PC-3 (cell line): ENCODE measurements around the gene EIF4G3. TPM values are rescaled to one million over a fixed set of nuclear protein-coding genes. Genes with fewer than 3 reads are reported as not detected.

Source experiments
- ATAC-seq: fragments of 200-7000 bp; cut with Tn5 transposase; 2 replicates; pipeline ENCODE4 v1.9.1; 2020; ENCODE audit warnings: mild to moderate bottlenecking, moderate library complexity
- BruUV-seq: library from RNA; stranded (reverse); fragments of 400-500 nt; replicated peaks from 2 replicates; lab custom pipeline; 2021; lab: Mats Ljungman, UMichigan
- CTCF ChIA-PET: fragments of 300-600 bp; sonication (Branson Sonifier 250); formaldehyde crosslinking; loops from one replicate; lab custom pipeline; 2022; ENCODE audit warnings: antibody characterized with exemption; lab: Charles Lee
- POLR2A ChIA-PET: fragments of 300-600 bp; sonication (Branson Sonifier 250); formaldehyde crosslinking; loops from one replicate; lab custom pipeline; 2022; ENCODE audit warnings: antibody characterized with exemption; ENCODE audit not compliant: unreplicated experiment; lab: Charles Lee
- DNase-seq: peaks from one replicate; pipeline ENCODE4 v3.0.0-alpha.2; 2015
- H2AFZ ChIP-seq: fragments of 300-600 bp; sonication (generic); 2 replicates; pipeline ENCODE4 v1.6.0; 2016; ENCODE audit warnings: antibody characterized with exemption, low read length
- H3F3A ChIP-seq: fragments of 300-600 bp; sonication (generic); one replicate; pipeline ENCODE4 v1.6.0; 2017; ENCODE audit warnings: antibody characterized with exemption, low read length, control low read depth, mild to moderate bottlenecking; ENCODE audit not compliant: unreplicated experiment
- H3K27ac ChIP-seq: fragments of 300-600 bp; sonication (generic); 2 replicates; pipeline ENCODE4 v1.5.1; 2016; ENCODE audit warnings: mild to moderate bottlenecking, low read length
- H3K27me3 ChIP-seq: fragments of 300-600 bp; sonication (generic); 2 replicates; pipeline ENCODE4 v1.6.1; 2016; ENCODE audit warnings: low read length, mixed read lengths
- H3K36me3 ChIP-seq: fragments of 300-600 bp; sonication (generic); 2 replicates; pipeline ENCODE4 v1.6.1; 2016; ENCODE audit warnings: low read depth, mixed run types, low read length, mixed read lengths
- H3K4me1 ChIP-seq: fragments of 300-600 bp; sonication (generic); 2 replicates; pipeline ENCODE4 v1.5.1; 2016; ENCODE audit warnings: low read length; ENCODE audit not compliant: insufficient read depth
- H3K4me2 ChIP-seq: fragments of 300-600 bp; sonication (generic); 2 replicates; pipeline ENCODE4 v1.6.0; 2016; ENCODE audit warnings: low read length
- H3K4me3 ChIP-seq: fragments of 300-600 bp; sonication (generic); 2 replicates; pipeline ENCODE4 v1.5.1; 2016; ENCODE audit warnings: mild to moderate bottlenecking, low read length, mixed read lengths
- H3K79me2 ChIP-seq: fragments of 300-600 bp; sonication (generic); 2 replicates; pipeline ENCODE4 v1.6.1; 2017; ENCODE audit warnings: low read length, mixed read lengths
- H3K9ac ChIP-seq: fragments of 300-600 bp; sonication (generic); 2 replicates; pipeline ENCODE4 v1.6.0; 2016; ENCODE audit warnings: mild to moderate bottlenecking, low read length
- H3K9me2 ChIP-seq: fragments of 300-600 bp; sonication (generic); replicated peaks from 2 replicates; pipeline ENCODE4 v1.6.1; 2016; ENCODE audit warnings: mixed run types, low read length, mixed read lengths
- H3K9me3 ChIP-seq: fragments of 300-600 bp; sonication (generic); 2 replicates; pipeline ENCODE4 v1.6.1; 2016; ENCODE audit warnings: low read length, mixed read lengths
- H4K20me1 ChIP-seq: fragments of 300-600 bp; sonication (generic); 2 replicates; pipeline ENCODE4 v1.6.1; 2016; ENCODE audit warnings: low read length, mixed read lengths
- CTCF ChIP-seq: fragments of 300-600 bp; sonication (generic); conservative IDR thresholded peaks from 2 replicates; pipeline ENCODE4 v1.5.1; 2017; ENCODE audit warnings: antibody characterized with exemption, low read depth, mild to moderate bottlenecking, low read length
- EZH2 ChIP-seq: fragments of 300-600 bp; sonication (generic); IDR thresholded peaks from one replicate; pipeline ENCODE4 v1.6.1; 2017; ENCODE audit warnings: antibody characterized with exemption, mild to moderate bottlenecking, low read length; ENCODE audit not compliant: unreplicated experiment
- EZH2phosphoT487 ChIP-seq: fragments of 300-600 bp; sonication (generic); IDR thresholded peaks from 2 replicates; pipeline ENCODE4 v1.6.1; 2018; ENCODE audit warnings: mild to moderate bottlenecking, antibody characterized with exemption, low read length, borderline replicate concordance
- intact Hi-C: fragments of 100-400 bp; cut with micrococcal nuclease; formaldehyde crosslinking; loops from 2 replicates; pipeline ENCODE4 v1.9.0; 2023
- total RNA-seq: library from RNA; depleted of rRNA; stranded (reverse); fragments of >200 nt; gene quantifications from 2 replicates; pipeline ENCODE4 v1.2.3, GENCODE V29; 2014

EIF4G3 gene
- total RNA-seq, 1 experiment from 2014 or later = 16.9 TPM

DNA sequence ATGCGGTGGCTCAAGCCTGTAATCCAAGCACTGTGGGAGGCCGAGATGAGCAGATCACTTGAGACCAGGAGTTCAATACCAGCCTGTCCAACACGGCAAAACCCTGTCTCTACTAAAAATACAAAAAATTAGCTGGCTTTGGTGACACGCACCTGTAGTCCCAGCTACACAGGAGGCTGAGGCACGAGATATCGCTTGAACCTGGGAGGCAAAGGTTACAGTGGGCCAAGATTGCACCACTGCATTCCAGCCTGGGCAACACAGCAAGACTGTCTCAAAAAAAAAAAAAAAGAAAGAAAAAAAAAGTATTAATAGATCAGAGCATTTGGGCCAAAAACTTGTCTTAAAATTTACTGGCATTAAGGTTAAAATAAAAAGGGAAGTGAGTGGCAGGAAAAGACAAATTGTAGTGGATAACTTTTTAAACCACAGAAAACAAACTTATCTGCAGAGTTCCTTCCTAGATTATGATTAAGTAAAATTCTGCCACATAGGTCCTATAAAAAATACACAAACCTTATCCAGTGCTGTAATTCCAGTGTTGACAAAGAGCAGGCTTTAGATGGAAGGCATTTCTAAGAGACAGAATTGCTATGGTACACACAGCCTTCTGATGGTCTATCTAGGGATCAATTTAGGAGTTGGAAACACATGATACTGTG is 53.3 kb downstream of the EIF4G3 start:
- Histone ChIP-seq H3K27ac (no peak overlapping the region), H3K9ac (no peak overlapping the region), H3K9me3 (no peaks in the 10 kb centered on the region), H3K4me1 (no peaks in the 10 kb centered on the region), H4K20me1 (no peaks in the 10 kb centered on the region), H3F3A (no peaks in the 10 kb centered on the region), H3K9me2 (no peaks in the 10 kb centered on the region), H2AFZ (no peak overlapping the region), H3K4me3 (no peak overlapping the region), H3K36me3 (no peaks in the 10 kb centered on the region), H3K4me2 (no peak overlapping the region), H3K79me2 (no peaks in the 10 kb centered on the region), H3K27me3 (no peaks in the 10 kb centered on the region)
- no TSS peak for BruUV-seq
- TF ChIP-seq EZH2 = no peak
- ChIA-PET POLR2A (no interaction called here), CTCF (no interaction called here)
- intact Hi-C loops = loop anchor here (10.0 kb wide), 1 partner anchor 59 kb away; no protein-coding TSS in a partner anchor
- ATAC-seq = no peak
- no peak for DNase-seq

GRCh38 chr1:21121764-21122471 is 54.8 kb downstream of the EIF4G3 start:
- no peaks in the 10 kb centered on the region for H3F3A ChIP-seq
- no peak overlapping the region for H3K9ac ChIP-seq
- no peaks in the 10 kb centered on the region for H3K36me3 ChIP-seq
- H3K9me2 ChIP-seq = no peaks in the 10 kb centered on the region
- H4K20me1 ChIP-seq = no peaks in the 10 kb centered on the region
- no peak overlapping the region for H2AFZ ChIP-seq
- no peaks in the 10 kb centered on the region for H3K9me3 ChIP-seq
- no peaks in the 10 kb centered on the region for H3K4me1 ChIP-seq
- BruUV-seq = no TSS peak
- TF ChIP-seq EZH2 (no peak), EZH2phosphoT487 (no peak)
- ChIA-PET POLR2A (no interaction called here), CTCF (no interaction called here)
- H3K27ac ChIP-seq = no peak overlapping the region
- intact Hi-C loops = loop anchor here (10.0 kb wide), 1 partner anchor 57 kb away; no protein-coding TSS in a partner anchor
- H3K27me3 ChIP-seq = no peaks in the 10 kb centered on the region
- H3K4me2 ChIP-seq = no peak overlapping the region
- no peaks in the 10 kb centered on the region for H3K79me2 ChIP-seq
- ATAC-seq = no peak
- H3K4me3 ChIP-seq = no peak overlapping the region
- no peak for DNase-seq

GRCh38 chr1:21118167-21118566 is 58.5 kb downstream of the EIF4G3 start:
- TF ChIP-seq EZH2 (no peak), CTCF (no peak), EZH2phosphoT487 (no peak)

More at GRCh38 chr1:21118167-21118566, 58.5 kb downstream of the EIF4G3 start:
- H3K4me3 ChIP-seq = no peak overlapping the region
- H3K9me3 ChIP-seq = no peaks in the 10 kb centered on the region
- H4K20me1 ChIP-seq = no peaks in the 10 kb centered on the region
- H2AFZ ChIP-seq = no peak overlapping the region
- no peaks in the 10 kb centered on the region for H3F3A ChIP-seq
- POLR2A ChIA-PET = interaction anchor here (0.6 to 0.7 kb wide), 2 partner anchors 54 to 331 kb away, joined by 7 to 18 read pairs; partner anchors contain the start of gene HP1BP3
- H3K27ac ChIP-seq = no peak overlapping the region
- no peaks in the 10 kb centered on the region for H3K27me3 ChIP-seq
- H3K36me3 ChIP-seq = no peaks in the 10 kb centered on the region
- intact Hi-C loops = loop anchor here (10.0 kb wide), 1 partner anchor 57 kb away; the partner anchor contains the start of gene EIF4G3
- no peaks in the 10 kb centered on the region for H3K9me2 ChIP-seq
- DNase-seq = no peak
- CTCF ChIA-PET = no interaction called here
- H3K79me2 ChIP-seq = no peaks in the 10 kb centered on the region
- H3K9ac ChIP-seq = no peak overlapping the region
- H3K4me1 ChIP-seq = no peaks in the 10 kb centered on the region
- BruUV-seq = no TSS peak
- no peak for ATAC-seq
- H3K4me2 ChIP-seq = no peak overlapping the region
